Neural cell (in vitro differentiated cells): Measurements from ENCODE around the gene POMP. TPM values are rescaled to one million over a fixed set of nuclear protein-coding genes. Genes with fewer than 3 reads are reported as not detected.

ENCODE experiments used
- H2AFZ ChIP-seq: fragments of 200-600, 300-800 bp; sonication (generic), shearing (Covaris generic); 2 replicates; pipeline ENCODE4 v1.6.0; 2014; ENCODE audit warnings: low read depth, mild to moderate bottlenecking, antibody characterized with exemption, low read length, moderate library complexity
- H3F3A ChIP-seq: fragments of 200-600 bp; shearing (Covaris generic); 2 replicates; pipeline ENCODE4 v1.6.1; 2016; ENCODE audit warnings: mild to moderate bottlenecking, moderate library complexity, mixed read lengths, antibody characterized with exemption, low read length; ENCODE audit not compliant: insufficient read depth, poor library complexity, severe bottlenecking
- H3K27ac ChIP-seq: fragments of 200-600, 300-800 bp; sonication (generic), shearing (Covaris generic); 2 replicates; pipeline ENCODE4 v1.5.1; 2014; ENCODE audit warnings: mild to moderate bottlenecking, low read length, moderate library complexity
- H3K27me3 ChIP-seq: fragments of 300-800, 200-600 bp; sonication (generic), shearing (Covaris generic); 2 replicates; pipeline ENCODE4 v1.6.0; 2014; ENCODE audit warnings: mild to moderate bottlenecking, low read depth, low read length, moderate library complexity; ENCODE audit not compliant: insufficient read depth
- H3K36me3 ChIP-seq: fragments of 300-800, 200-600 bp; sonication (generic), shearing (Covaris generic); 2 replicates; pipeline ENCODE4 v1.5.1; 2014; ENCODE audit warnings: mild to moderate bottlenecking, antibody characterized with exemption, low read length, moderate library complexity; ENCODE audit not compliant: insufficient read depth
- H3K4me2 ChIP-seq: fragments of 300-800, 200-600 bp; sonication (generic), shearing (Covaris generic); 2 replicates; pipeline ENCODE4 v1.6.0; 2014; ENCODE audit warnings: mild to moderate bottlenecking, low read length
- H3K4me3 ChIP-seq: fragments of 300-800, 200-600 bp; sonication (generic), shearing (Covaris generic); 2 replicates; pipeline ENCODE4 v1.5.1; 2014; ENCODE audit warnings: mild to moderate bottlenecking, low read length, moderate library complexity
- H3K79me2 ChIP-seq: fragments of 200-600 bp; shearing (Covaris generic); replicated peaks from 2 replicates; pipeline ENCODE4 v1.6.0; 2014; ENCODE audit warnings: mild to moderate bottlenecking, low read length, moderate library complexity; ENCODE audit not compliant: insufficient read depth
- H3K9ac ChIP-seq: fragments of 300-800, 200-600 bp; sonication (generic), shearing (Covaris generic); 2 replicates; pipeline ENCODE4 v1.6.1; 2016; ENCODE audit warnings: mild to moderate bottlenecking, low read length, mixed read lengths
- H3K9me2 ChIP-seq: fragments of 200-600 bp; shearing (Covaris generic); 2 replicates; pipeline ENCODE4 v1.6.1; 2016; ENCODE audit warnings: mild to moderate bottlenecking, low read length, mixed read lengths; ENCODE audit not compliant: insufficient read depth
- H3K9me3 ChIP-seq: fragments of 200-600, 300-800 bp; sonication (generic), shearing (Covaris generic); 2 replicates; pipeline ENCODE4 v1.6.1; 2016; ENCODE audit warnings: mild to moderate bottlenecking, mixed run types, low read length, moderate library complexity, mixed read lengths
- H4K20me1 ChIP-seq: fragments of 200-600 bp; shearing (Covaris generic); 2 replicates; pipeline ENCODE4 v1.6.1; 2016; ENCODE audit warnings: mild to moderate bottlenecking, mixed run types; ENCODE audit not compliant: insufficient read depth
- EP300 ChIP-seq: fragments of 450-650 bp; conservative IDR thresholded peaks from 2 replicates; pipeline ENCODE4 v1.6.1; 2014; ENCODE audit warnings: antibody characterized with exemption, mild to moderate bottlenecking, moderate library complexity; ENCODE audit not compliant: poor library complexity, severe bottlenecking
- EZH2 ChIP-seq: fragments of 200-600, 300-800 bp; shearing (Covaris generic), sonication (generic); IDR thresholded peaks from 2 replicates; pipeline ENCODE4 v1.6.1; 2014; ENCODE audit warnings: antibody characterized with exemption, low read length, borderline replicate concordance, mild to moderate bottlenecking; ENCODE audit not compliant: insufficient read depth, poor library complexity, severe bottlenecking
- MXI1 ChIP-seq: fragments of 450-650 bp; conservative IDR thresholded peaks from 2 replicates; pipeline ENCODE4 v1.6.1; 2014; ENCODE audit warnings: antibody characterized with exemption, mild to moderate bottlenecking; ENCODE audit not compliant: poor library complexity, severe bottlenecking
- POLR2AphosphoS5 ChIP-seq: IDR thresholded peaks from 2 replicates; pipeline ENCODE4 v1.6.1; 2012
- RAD21 ChIP-seq: fragments of 450-650 bp; conservative IDR thresholded peaks from 2 replicates; pipeline ENCODE4 v1.6.1; 2014; ENCODE audit warnings: antibody characterized with exemption, mild to moderate bottlenecking, moderate library complexity
- REST ChIP-seq: IDR thresholded peaks from 2 replicates; pipeline ENCODE4 v1.6.1; 2012; ENCODE audit warnings: borderline replicate concordance
- SMC3 ChIP-seq: fragments of 450-650 bp; conservative IDR thresholded peaks from 2 replicates; pipeline ENCODE4 v1.6.1; 2014; ENCODE audit warnings: antibody characterized with exemption, mild to moderate bottlenecking, moderate library complexity; ENCODE audit not compliant: poor library complexity
- TAF1 ChIP-seq: IDR thresholded peaks from 2 replicates; pipeline ENCODE4 v1.6.1; 2012; ENCODE audit warnings: low read depth
- polyA plus RNA-seq: library from polyadenylated mRNA; depleted of rRNA; stranded (reverse); fragments of >200 nt; gene quantifications from 2 replicates; pipeline ENCODE4 v1.2.3, GENCODE V29; 2014
- TF ChIP-seq, protein P1 (sequence below): fragments of 450-650 bp; IDR thresholded peaks from 2 replicates; pipeline ENCODE4 v1.5.1; 2014; ENCODE audit warnings: antibody characterized with exemption, mild to moderate bottlenecking, moderate library complexity; ENCODE audit not compliant: poor library complexity, severe bottlenecking

POMP gene
- polyA plus RNA-seq, 1 donor from 2014 or later, result 167 TPM

DNA sequence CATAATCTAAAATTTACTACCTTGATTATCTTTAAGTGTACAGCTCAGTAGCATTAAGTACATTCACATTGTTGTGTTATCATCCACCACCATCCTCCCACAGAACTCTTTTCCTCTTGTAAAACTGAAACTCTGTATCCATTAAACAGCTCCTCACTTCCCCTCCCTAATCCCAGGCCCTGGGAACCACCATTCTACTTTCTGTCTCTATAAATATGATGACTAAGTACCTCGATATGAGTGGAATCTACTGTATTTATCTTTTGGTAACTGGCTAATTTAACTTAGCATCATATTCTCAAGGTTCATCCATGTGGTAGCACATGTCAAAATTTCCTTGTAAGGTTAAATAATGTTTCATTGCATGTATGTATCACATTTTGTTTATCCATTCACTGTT, 49.0 kb upstream of the POMP start:
- Histone ChIP-seq H3K9me3 (no peaks in the 10 kb centered on the region), H3K27me3 (no peaks in the 10 kb centered on the region), H3K4me3 (no peak overlapping the region), H2AFZ (no peak overlapping the region), H3F3A (no peaks in the 10 kb centered on the region), H3K9ac (no peak overlapping the region), H4K20me1 (no peaks in the 10 kb centered on the region), H3K79me2 (no peaks in the 10 kb centered on the region), H3K9me2 (no peaks in the 10 kb centered on the region), H3K27ac (no peak overlapping the region), H3K4me2 (no peak overlapping the region), H3K36me3 (no peaks in the 10 kb centered on the region)
- TF ChIP-seq RAD21, result no peak
- TF ChIP-seq EP300, result no peak
- TF ChIP-seq EZH2, result no peak
- TF ChIP-seq MXI1, result no peak
- no peak for TF ChIP-seq REST
- TF ChIP-seq, protein P1, sequence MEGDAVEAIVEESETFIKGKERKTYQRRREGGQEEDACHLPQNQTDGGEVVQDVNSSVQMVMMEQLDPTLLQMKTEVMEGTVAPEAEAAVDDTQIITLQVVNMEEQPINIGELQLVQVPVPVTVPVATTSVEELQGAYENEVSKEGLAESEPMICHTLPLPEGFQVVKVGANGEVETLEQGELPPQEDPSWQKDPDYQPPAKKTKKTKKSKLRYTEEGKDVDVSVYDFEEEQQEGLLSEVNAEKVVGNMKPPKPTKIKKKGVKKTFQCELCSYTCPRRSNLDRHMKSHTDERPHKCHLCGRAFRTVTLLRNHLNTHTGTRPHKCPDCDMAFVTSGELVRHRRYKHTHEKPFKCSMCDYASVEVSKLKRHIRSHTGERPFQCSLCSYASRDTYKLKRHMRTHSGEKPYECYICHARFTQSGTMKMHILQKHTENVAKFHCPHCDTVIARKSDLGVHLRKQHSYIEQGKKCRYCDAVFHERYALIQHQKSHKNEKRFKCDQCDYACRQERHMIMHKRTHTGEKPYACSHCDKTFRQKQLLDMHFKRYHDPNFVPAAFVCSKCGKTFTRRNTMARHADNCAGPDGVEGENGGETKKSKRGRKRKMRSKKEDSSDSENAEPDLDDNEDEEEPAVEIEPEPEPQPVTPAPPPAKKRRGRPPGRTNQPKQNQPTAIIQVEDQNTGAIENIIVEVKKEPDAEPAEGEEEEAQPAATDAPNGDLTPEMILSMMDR, result no peak
- no peak for TF ChIP-seq SMC3
- TF ChIP-seq TAF1, result no peak
- no peak for TF ChIP-seq POLR2AphosphoS5

DNA sequence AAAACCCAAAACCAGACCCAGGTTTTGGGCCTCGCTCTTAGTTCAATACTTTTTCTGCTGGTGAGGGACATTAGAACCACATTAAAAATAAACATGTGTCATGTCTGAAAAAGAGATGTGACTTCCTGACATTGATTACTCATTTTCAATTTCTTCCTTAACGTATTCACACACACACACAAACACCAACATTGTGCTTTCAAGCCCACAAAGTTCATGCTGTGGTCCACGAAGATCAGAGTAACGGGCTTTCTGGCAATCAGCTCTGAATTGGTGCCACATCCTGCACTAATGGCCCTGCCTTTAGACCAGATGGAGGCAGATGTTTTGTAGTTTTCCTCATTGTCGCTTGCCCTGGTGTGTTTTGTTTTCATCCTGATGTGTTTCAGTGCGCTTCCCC, 47.9 kb upstream of the POMP start:
- Histone ChIP-seq H2AFZ (no peak overlapping the region), H3K27ac (no peak overlapping the region), H4K20me1 (no peaks in the 10 kb centered on the region), H3K9ac (no peak overlapping the region), H3K9me3 (no peaks in the 10 kb centered on the region), H3K27me3 (no peaks in the 10 kb centered on the region), H3K4me2 (no peak overlapping the region), H3K9me2 (no peaks in the 10 kb centered on the region), H3F3A (no peaks in the 10 kb centered on the region), H3K79me2 (no peaks in the 10 kb centered on the region), H3K4me3 (no peak overlapping the region), H3K36me3 (no peaks in the 10 kb centered on the region)
- TF ChIP-seq EP300 (no peak), MXI1 (no peak), POLR2AphosphoS5 (no peak), REST (no peak), EZH2 (no peak), SMC3 (no peak), TAF1 (no peak), RAD21 (no peak)
- TF ChIP-seq, protein P1, result no peak
